GM19238 (cell line): ENCODE results near the gene GAS7.

Experiments used
- DNase-seq: peaks from one replicate; pipeline ENCODE4 v3.0.0; 2011; ENCODE audit warnings: low spot score; ENCODE audit not compliant: insufficient read length

Gene GAS7

DNA sequence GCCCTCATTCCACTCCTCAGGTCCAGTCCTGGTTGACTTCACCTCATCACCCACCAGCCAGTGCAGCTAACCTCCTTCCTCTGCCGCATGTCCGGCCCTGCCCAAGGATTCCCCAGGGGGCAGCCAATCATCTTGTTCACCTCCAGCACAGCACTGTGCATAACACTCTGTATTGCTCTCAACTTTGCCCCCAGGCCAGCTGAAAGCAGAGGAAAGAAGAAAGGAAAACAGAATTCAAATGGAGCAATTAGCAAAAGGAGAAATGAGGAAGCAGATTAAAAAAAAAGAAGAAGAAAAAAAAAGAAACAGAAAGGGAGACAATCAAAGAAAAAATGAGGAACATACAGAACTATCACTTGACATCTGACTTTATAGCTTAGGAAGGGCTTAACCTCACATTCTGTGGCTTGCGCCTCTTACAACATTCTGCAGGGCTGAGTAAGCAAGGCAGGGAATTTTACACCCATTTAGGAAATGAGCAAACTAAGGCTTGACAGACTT, 26.1 kb downstream of the GAS7 start:
- no peak for DNase-seq

DNA sequence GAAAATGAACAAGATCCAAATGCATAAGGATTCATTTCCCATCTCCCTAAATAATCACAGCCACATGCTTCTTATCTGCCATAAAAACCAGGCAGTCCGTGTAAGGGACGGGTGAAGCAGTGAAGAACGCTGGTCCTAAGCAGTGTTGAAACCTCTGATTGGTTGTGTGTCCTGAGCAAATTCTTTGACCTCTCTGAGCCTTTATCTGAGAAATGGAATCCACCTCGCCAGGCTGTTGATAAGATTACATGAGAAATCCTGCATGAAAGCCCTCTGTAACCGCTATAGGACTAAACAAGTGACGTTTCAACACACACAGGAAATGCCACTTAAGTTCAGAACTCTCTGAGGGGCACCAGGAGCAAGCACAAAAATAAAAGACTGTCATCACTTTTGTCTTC, 26.8 kb downstream of the GAS7 start:
- no peak for DNase-seq

DNA sequence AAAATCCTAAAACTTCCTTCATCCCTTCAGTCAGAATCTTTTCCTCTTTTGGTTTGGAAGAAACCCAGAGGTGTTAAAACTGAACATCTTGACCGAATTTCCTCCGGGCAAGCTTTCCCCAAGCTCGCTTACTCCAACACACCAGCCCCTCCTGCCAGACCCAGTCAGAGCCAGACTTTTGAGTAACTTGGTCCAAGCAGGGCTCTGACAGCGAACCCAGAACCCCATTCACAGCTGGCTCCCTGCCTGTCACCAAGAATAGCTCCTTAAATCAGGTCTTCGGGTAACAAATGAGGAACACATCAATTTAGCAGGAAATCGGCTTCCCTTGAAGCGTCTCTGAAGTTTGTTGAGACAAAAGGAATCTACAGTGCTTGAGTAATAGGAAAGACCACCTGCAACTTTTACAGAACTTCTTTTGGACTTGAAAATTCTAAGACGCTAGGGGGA, 27.3 kb downstream of the GAS7 start:
- no peak for DNase-seq

DNA sequence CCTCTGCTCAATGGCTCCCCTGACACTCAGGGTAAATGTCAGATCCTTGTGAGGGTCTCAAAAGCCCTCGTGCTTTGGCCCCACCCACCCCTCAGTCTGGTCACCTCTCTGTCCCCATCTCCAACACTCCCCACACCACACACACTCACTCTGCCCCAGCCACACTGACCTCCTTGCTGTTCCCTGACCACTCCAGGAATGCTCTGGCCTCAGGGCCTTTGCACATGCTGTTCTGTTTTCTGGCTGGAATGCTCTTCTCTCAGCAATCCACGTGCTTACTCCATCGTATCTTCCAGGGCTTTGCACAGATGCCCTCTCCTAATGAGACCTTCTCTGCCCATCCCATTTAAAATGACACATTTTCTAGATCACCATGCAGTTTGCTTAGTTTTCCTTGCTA, 28.2 kb downstream of the GAS7 start:
- no peak for DNase-seq

DNA sequence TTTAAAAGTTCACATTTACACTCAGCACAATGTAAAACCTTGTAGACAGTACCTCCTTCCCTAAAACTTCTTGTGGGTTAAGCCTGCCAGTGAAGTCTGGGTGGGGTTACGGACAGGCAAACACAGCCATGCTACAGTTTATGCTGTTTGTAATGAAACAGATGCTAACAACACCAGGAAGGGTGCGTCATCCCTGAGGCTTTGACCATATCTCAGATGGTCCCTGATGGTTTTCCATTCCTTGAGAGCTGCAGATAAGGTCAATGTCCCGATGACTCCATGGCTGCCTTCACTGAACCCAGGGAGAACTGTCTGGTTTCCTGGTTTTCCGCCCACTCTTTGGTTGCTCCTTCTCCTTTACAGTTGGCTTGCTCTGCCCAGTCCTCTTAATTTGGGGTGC, 29.1 kb downstream of the GAS7 start:
- DNase-seq, result no peak

DNA sequence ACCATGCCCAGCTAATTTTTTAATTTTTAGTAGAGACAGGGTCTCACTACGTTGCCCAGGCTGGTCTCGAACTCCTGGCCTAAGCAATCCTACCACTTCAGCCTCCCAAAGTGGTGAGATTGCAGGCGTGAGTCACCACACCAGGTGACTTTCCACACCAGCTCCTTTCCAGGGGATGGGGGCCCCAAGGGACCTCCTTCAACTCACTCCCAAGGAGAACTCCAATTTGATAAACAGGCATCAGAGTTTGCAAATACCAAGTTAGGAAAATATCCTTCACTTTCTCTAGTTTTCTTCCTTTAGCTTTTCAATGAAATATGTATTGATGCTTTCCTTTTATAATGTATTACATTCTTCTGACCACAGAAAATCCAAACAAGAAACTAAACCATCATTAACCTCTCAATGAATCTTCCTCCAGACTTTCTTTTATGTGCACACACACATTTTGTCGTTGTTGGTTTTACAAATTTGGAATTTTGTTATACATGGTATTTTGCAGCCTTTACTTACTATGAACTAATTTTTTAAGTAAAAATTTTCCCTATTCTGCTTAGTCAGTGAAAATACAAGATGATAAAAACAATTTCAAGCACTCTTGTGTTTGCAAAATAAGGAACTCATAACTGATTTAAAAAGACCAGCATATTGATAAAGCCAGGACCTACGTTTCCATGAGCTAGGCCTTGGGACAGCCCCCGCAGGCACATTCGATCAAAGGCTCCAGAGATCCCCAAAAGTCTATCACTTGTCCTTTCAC, 32.0 kb downstream of the GAS7 start:
- DNase-seq, result no peak

DNA sequence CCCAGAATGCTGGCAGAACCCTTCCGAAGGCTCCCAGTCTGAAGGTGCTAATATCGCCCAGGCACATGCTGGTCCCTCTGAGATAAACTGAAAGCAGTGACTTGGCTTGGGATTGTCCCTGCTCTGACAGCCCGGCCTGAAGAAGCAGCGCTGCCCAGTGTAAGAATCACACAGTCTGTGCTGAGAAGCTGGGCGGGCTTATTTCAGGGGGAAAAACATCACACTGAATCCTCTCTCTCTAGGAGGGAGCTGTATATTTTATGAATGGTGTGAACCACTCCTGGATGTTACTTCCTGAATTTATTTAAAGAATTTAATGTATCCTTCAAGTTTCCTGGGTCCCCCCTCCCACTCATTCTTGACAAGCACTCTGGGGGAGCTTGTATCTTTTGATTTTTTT, 36.3 kb downstream of the GAS7 start:
- DNase-seq, result no peak

DNA sequence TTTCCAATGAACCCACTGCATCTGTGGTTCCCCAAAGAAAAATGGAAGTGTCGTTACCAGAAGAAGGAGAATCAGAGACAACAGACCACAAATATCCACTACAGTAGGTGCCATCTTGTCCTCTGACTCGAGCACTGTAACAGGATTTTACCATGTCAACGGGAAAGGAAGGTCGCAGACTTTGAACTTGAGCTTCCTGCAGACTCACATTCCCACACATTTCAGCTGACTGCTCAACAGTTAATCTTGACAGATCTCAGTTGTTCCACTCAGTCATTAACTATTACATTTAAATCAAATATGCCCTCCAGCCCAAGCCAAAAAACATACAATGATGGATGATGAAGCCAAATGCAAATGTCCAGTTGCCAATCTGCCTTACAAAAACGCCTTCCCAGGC, 37.0 kb downstream of the GAS7 start:
- DNase-seq, result no peak

DNA sequence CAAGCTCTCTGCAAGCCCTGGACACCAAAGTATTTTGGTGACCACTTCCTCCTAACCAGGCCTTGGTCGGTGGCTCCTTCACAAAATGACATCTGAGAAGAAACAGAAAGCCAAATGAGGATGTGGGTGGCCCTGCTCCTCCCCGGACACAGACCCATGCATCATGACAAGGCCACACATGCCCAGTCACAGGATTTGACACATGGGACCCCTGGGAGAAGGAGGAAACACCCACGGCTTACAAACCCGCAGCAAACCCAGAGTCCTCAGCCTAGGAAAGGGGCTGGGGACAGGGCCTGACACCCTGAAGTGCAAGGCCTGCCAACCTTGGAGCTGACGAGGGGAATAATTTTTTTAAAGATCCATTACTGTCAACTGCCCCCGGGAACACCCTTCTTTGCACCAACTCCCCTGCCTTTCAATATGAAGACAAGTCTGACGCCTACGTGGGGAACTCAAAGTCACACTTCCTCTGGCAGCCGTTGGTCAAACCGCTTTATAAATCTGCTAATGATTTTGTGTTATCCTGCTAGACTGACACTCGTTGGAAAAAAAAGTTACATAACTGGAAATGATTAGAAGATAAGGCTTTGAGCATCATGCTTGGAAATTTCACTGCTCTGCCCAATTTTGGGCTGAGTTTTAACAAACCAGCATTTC, 41.3 kb downstream of the GAS7 start:
- DNase-seq, result peak; percentile 64

DNA sequence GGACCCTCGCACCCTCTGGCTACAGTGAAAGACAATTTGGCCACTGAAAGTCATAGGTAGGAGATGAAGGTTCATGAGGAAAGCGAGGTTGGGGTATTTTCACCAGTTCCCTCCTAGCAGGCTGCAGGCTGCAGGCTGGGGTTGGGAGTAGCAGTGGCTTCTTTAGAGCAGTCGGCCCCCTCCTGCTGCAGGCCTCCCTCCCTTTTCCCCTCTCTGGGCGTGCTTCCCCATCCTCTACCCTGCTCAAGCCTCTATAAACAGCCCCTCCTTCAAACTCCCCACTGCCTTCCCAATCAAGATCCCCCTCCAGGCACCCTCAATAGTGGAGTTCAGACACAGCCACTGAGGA, 41.8 kb downstream of the GAS7 start:
- DNase-seq, result no peak

DNA sequence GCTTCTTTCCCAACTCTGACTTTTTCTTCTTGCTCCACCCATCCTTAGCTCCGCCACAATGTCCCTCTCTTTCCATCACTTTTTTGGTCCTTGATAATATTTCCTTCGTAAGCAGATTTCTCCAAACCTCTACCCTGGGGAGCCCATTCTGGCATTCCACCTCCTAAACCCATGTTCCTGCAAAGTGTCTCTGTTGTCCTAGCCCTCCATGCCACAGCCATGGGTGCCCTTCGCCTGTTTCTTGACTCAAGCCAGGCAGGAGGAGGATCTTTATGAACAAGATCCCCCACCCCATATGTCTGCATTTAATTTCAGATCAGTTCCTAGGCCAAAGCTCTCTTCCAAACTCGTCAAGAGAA, 42.4 kb downstream of the GAS7 start:
- no peak for DNase-seq

DNA sequence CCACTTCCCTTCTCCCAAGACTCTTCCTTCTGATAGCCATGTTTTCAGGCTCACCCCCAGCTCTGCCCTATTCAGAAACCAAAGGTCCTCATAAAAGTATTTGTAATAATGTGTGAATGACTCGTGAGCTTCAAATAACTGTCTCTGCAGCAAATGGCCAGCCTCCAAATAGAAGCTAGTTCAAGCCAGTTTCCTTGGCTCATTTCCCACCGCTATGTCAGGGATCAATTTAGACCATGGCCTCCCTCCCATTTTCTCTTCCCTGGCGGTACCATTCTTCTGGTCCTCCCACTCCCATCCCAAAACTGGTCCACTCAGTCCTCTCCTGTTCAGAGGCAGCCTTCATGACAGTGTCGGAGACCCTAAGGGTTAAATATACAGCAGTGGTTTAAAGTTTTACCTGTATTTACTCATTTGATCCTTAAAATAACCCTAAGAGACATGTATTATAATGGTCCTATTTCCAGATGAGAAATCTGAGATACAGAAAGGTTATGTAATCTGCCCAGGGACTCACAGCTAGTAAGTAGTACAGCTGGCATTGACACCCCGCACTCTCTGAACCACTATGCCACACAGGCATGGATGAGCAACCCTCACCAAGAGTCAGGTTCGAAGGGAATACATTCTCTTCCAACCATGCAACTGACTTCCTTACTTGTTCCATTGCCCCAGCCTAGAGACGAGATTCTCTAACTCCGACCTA, 42.9 kb downstream of the GAS7 start:
- no peak for DNase-seq

DNA sequence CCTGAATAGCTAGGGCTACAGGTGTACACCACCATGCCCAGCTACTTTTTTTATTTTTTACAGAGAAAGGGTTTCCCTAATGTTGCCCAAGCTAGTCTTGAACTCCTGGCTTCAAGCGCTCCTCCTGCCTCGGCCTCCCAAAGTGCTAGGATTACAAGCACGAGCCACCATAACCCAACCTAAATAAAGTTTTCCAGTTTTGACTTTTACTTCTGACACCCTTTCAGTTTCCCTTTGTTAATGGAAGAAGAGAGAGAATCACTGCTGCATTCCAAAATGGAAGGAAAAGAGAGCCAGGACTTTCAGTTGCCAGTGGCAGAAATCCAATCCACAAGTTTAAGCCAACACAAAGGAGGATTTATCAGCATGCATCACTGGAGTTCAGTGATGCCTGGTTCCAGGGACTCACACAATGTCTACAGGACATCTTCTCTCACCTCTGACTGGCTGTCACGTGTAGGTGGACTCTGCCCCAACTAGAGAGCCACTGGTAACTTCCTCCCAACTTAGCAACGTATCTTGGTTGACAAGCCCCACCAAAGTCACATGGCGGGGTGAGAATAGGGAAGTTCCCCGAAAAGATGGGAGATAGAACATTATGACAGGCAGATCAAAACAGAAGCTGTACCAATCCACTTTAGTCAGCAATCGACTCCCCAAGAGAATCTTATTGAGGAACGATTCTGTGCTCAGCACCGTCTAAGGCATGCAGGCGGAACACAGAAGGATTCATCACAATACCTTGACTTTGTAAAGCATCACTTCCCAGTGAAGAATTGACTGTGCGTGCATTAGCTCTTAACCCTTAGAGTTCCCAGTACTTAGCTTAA, 46.5 kb downstream of the GAS7 start:
- DNase-seq, result no peak

DNA sequence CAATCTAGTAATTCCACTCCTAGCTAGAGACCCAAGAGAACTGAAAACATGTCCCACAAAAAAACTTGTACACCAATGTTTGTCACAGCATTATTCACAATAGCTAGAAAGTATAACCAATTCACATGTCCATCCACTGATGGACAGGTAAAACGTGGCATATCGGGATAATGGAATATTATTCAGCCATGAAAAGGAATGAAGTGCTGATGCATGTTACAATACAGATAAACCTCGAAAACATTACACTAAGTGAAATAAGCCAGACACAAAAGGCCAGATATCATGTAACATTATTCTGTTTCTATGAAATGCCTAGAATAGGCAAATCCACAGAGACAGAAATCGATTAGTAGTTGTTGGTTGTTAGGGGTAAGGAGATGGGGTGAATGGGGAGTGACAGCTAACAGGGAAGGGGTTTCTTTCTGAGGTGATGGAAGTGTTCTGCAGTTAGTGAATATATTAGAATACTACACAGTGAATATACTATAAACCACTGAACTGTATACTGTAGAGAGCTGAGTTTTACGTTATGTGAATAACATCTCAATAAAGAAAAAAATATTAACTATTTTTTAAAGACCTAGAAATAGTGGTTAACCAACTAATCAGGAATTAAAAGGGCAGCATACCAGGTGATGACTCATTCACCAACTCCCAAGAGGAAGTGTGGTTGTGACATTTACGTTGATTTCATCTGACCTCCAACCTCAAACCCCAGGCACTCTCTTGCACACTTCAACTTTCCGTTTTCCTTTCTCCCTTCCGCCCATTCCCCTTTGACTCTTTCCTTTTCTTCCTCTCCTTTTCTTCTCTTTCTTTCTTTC, 48.6 kb downstream of the GAS7 start:
- DNase-seq, result no peak

DNA sequence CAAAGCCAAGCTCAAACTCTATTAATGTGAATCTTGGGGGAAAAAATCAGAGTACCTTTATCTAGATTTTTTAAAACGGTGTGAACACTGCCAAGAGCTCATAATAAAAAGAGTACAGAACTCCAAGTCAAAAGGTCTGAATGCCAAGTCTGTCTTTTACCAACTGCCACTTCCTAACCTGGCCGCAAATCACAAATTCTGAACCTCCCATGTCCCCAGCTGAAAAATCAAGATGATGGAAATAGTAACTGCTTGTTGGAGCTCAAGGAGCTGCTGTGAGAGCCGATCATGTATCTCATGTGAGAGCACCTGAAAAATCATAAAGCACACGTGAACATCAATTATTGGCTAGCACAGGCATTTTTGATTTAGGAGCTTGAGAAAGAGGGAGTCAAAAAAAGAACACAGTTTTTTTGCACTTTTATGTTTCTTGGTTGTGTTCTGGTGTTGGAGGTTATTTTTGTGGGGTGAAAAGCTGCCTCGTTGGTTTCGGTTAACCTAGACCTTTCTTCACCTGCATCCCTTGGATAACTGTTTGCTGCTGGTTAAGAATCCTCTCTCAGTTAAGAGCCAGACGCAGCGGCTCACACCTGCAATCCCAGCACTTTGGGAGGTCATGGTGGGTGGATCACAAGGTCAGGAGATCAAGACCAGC, 50.5 kb downstream of the GAS7 start:
- no peak for DNase-seq

DNA sequence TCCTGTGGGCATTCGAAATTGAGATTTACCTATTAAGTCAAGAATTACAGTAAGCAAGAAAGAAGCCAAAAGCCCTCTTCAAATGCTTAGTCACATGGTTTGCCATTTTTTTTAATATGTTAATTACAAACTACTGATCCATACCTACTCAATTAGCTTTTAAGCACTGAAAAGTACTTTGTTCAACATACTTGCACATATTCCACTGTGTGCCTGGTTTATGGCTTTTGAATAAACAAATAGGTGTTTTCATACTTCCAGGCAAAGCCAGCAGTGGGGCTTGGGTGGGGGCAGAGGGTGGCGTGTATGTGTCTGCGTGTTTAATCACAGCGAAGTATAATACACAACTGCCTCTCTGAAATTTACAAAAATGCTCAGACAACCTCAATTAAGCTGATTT, 51.4 kb downstream of the GAS7 start:
- DNase-seq, result no peak

DNA sequence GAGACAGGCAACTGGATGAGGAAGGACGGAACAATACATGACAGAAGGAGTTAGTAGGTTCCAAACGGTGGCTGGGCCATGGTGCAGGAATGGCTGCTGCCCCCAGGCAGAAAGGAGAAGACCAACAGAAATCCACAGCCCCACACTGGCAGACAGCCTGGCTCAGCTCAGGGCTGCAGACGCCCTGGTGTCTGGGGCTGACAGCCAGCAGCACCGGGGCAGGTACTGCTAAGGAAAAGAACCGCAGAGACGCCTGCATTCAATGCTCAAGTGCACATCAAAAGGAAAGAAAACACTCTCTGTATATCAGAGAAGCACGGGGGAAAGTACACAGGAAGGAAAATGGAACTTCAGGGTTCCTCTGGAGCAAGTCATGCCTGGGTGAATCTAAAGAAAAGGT, 53.4 kb downstream of the GAS7 start:
- DNase-seq, result no peak

DNA sequence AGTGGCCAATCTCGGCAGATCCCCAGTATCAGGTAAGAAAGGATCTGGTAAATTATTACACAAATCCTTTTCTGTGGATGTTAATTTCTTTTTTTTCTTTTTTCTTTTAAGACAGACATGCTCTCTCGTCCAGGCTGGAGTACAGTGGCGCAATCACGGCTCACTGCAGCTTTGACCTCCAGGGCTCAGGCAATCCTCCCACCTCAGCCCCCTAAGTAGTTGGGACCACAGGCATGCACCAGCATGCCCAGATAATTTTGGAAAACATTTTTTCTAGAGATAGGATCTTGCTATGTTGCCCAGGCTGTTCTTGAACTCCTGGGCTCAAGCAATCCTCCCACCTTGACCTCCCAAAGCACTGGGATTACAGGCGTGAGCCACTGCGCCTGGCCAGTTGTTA, 54.0 kb downstream of the GAS7 start:
- DNase-seq, result no peak

DNA sequence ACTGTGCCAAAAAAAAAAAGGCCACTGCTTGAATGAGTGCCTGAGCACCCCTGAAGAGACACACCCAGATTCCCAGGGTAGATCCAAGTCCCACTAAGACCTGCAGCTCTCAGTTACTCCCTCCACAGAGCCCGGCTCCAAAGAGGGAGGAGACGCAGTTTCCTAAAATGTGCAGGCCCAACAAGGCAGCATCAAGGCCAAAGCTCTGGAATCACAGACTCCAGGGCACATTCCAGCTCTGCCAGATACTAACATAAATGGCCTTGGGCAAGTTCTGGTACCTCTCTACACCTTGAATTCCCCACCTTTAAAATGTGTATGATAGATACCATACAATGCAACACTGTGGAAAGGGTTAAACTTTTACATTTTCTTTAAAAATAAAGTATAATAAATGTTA, 57.0 kb downstream of the GAS7 start:
- no peak for DNase-seq

DNA sequence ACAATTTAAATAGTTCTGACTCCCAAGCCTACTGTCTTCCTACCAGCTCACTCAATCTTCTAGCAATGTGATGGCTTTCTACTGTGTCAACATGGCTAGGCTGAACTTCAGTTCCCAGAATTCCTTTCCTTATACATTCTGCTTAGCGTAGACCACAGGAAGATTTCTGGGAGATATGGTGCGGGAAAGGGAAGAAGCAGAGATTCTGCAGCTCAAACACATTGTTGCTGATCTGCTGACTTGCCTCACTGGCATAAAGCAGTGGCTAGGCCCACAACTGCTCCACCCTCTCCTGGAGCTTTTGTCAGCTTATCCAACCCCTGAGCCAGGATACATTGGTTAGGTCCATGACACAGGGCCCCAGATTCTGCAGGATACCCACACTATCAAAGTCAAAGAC, 58.8 kb downstream of the GAS7 start:
- no peak for DNase-seq
